IMR-90 (cell line): ENCODE measurements around the gene SAG. TPM values are rescaled to one million over a fixed set of nuclear protein-coding genes. Genes with fewer than 3 reads are reported as not detected.

Experiments
- ATAC-seq: fragments of 200-7000 bp; cut with Tn5 transposase; 2 replicates; pipeline ENCODE4 v1.9.1; 2020; ENCODE audit warnings: low read depth, mild to moderate bottlenecking, moderate library complexity
- BruUV-seq: library from RNA; stranded (reverse); fragments of 400-500 nt; replicated peaks from 2 replicates; lab custom pipeline; 2021; lab: Mats Ljungman, UMichigan
- CTCF ChIA-PET: fragments of 300-600 bp; formaldehyde crosslinking; extraction: SDS; loops from one replicate; lab custom pipeline; 2021; ENCODE audit warnings: antibody characterized with exemption; lab: Yijun Ruan, JAX
- POLR2A ChIA-PET: fragments of 300-600 bp; sonication (Branson Sonifier 250); formaldehyde crosslinking; loops from one replicate; lab custom pipeline; 2022; ENCODE audit warnings: antibody characterized with exemption; ENCODE audit not compliant: unreplicated experiment; lab: Charles Lee
- DNase-seq: peaks from one replicate; pipeline ENCODE4 v3.0.0; 2013
- H2AFZ ChIP-seq: replicated peaks from 2 replicates; pipeline ENCODE3; 2013; ENCODE audit warnings: low read length, mild to moderate bottlenecking; ENCODE audit not compliant: poor library complexity
- H2AK5ac ChIP-seq: 2 replicates; pipeline ENCODE4 v1.6.1; 2013; ENCODE audit warnings: low read depth, low read length, inconsistent platforms
- H2AK9ac ChIP-seq: replicated peaks from 2 replicates; pipeline ENCODE3; 2013; ENCODE audit warnings: mild to moderate bottlenecking, low read depth, low read length, moderate library complexity; ENCODE audit not compliant: poor library complexity
- H2BK120ac ChIP-seq: 2 replicates; pipeline ENCODE4 v1.6.1; 2013; ENCODE audit warnings: low read depth, low read length, inconsistent platforms
- H2BK15ac ChIP-seq: 3 replicates; pipeline ENCODE4 v1.6.1; 2013; ENCODE audit warnings: low read depth, low read length, inconsistent platforms
- H2BK20ac ChIP-seq: 2 replicates; pipeline ENCODE4 v1.6.1; 2013; ENCODE audit warnings: low read depth, mild to moderate bottlenecking, inconsistent platforms, low read length, moderate library complexity
- H2BK5ac ChIP-seq: 2 replicates; pipeline ENCODE4 v1.6.1; 2013; ENCODE audit warnings: mild to moderate bottlenecking, low read depth, low read length, inconsistent platforms; ENCODE audit not compliant: poor library complexity, severe bottlenecking
- H3K14ac ChIP-seq: replicated peaks from 2 replicates; pipeline ENCODE4 v1.6.1; 2013; ENCODE audit warnings: low read depth, low read length, inconsistent platforms
- H3K18ac ChIP-seq: 2 replicates; pipeline ENCODE4 v1.6.1; 2013; ENCODE audit warnings: low read depth, low read length, control low read depth
- H3K23ac ChIP-seq: 2 replicates; pipeline ENCODE4 v1.6.1; 2013; ENCODE audit warnings: low read depth, low read length, inconsistent platforms
- H3K27ac ChIP-seq: 2 replicates; pipeline ENCODE4 v1.5.1; 2013; ENCODE audit warnings: mild to moderate bottlenecking, control low read depth, low read length; ENCODE audit not compliant: insufficient read depth
- H3K27me3 ChIP-seq: 2 replicates; pipeline ENCODE4 v1.6.1; 2013; ENCODE audit warnings: low read length; ENCODE audit not compliant: control insufficient read depth, insufficient read depth
- H3K36me3 ChIP-seq: 2 replicates; pipeline ENCODE4 v1.6.1; 2013; ENCODE audit warnings: low read length, mixed read lengths; ENCODE audit not compliant: control insufficient read depth, insufficient read depth
- H3K4ac ChIP-seq: 2 replicates; pipeline ENCODE4 v1.6.1; 2013; ENCODE audit warnings: low read depth, low read length, inconsistent platforms
- H3K4me1 ChIP-seq: 2 replicates; pipeline ENCODE4 v1.6.1; 2013; ENCODE audit warnings: low read length, mixed read lengths; ENCODE audit not compliant: control insufficient read depth, insufficient read depth
- H3K4me2 ChIP-seq: 2 replicates; pipeline ENCODE4 v1.6.1; 2013; ENCODE audit warnings: low read depth, mild to moderate bottlenecking, control low read depth, low read length, moderate library complexity
- H3K4me3 ChIP-seq: 2 replicates; pipeline ENCODE4 v1.5.1; 2013; ENCODE audit warnings: low read depth, mild to moderate bottlenecking, control low read depth, low read length, moderate library complexity; ENCODE audit not compliant: insufficient read depth
- H3K56ac ChIP-seq: 2 replicates; pipeline ENCODE4 v1.6.1; 2013; ENCODE audit warnings: low read length, inconsistent platforms; ENCODE audit not compliant: insufficient read depth; ENCODE audit errors: extremely low read depth
- H3K79me1 ChIP-seq, 2 experiments: 2 replicates each; pipeline ENCODE4 v1.6.1; 2013; ENCODE audit warnings: low read length in 2 of 2, inconsistent platforms in 1 of 2, low read depth in 1 of 2
- H3K9ac ChIP-seq: 2 replicates; pipeline ENCODE4 v1.6.1; 2013; ENCODE audit warnings: low read depth, low read length, control low read depth
- H3K9me1 ChIP-seq: 2 replicates; pipeline ENCODE4 v1.6.1; 2013; ENCODE audit warnings: low read length, inconsistent platforms; ENCODE audit not compliant: insufficient read depth
- H3K9me3 ChIP-seq: 2 replicates; pipeline ENCODE4 v1.6.1; 2013; ENCODE audit warnings: low read length; ENCODE audit not compliant: control insufficient read depth, insufficient read depth
- H4K20me1 ChIP-seq: 2 replicates; pipeline ENCODE4 v1.6.1; 2013; ENCODE audit warnings: low read length, inconsistent platforms; ENCODE audit not compliant: insufficient read depth
- H4K5ac ChIP-seq: 2 replicates; pipeline ENCODE4 v1.6.1; 2013; ENCODE audit warnings: mild to moderate bottlenecking, low read depth, low read length, control low read depth
- H4K8ac ChIP-seq, 2 experiments: 2 replicates each; pipeline ENCODE4 v1.6.1; 2013; ENCODE audit warnings: low read depth in 2 of 2, low read length in 2 of 2, control low read depth in 1 of 2, inconsistent platforms in 1 of 2
- H4K91ac ChIP-seq: 2 replicates; pipeline ENCODE4 v1.6.1; 2013; ENCODE audit warnings: low read depth, low read length, inconsistent platforms; ENCODE audit not compliant: insufficient read depth
- CEBPB ChIP-seq: IDR thresholded peaks from 2 replicates; pipeline ENCODE4 v1.6.1; 2012; ENCODE audit warnings: low read depth, low read length, improper control_type of control experiment
- MAZ ChIP-seq: IDR thresholded peaks from 2 replicates; pipeline ENCODE4 v1.6.1; 2012; ENCODE audit warnings: low read depth, mild to moderate bottlenecking, low read length, improper control_type of control experiment, moderate library complexity, borderline replicate concordance
- RFX5 ChIP-seq: IDR thresholded peaks from 2 replicates; pipeline ENCODE4 v1.8.0; 2012; ENCODE audit warnings: low read depth, mild to moderate bottlenecking, low read length, moderate library complexity
- SMC3 ChIP-seq: fragments of 150-350 bp; IDR thresholded peaks from 2 replicates; pipeline ENCODE4 v1.6.1; 2016; ENCODE audit warnings: low read depth, mild to moderate bottlenecking, antibody characterized with exemption, low read length, moderate library complexity
- WGBS, 2 experiments: methylation state at CpG; one replicate each; pipeline versions ENCODE4 v1.1.5 to v1.1.7; 2013; ENCODE audit warnings: missing lambda C conversion rate in 2 of 2; ENCODE audit not compliant: insufficient read length in 1 of 2; ENCODE audit errors: extremely low coverage in 2 of 2; 5-methylcytosine and 5-hydroxymethylcytosine counted together
- dilution Hi-C: fragments of 300-500 bp; cut with HindIII; formaldehyde crosslinking; loops from one replicate; pipeline ENCODE4 v1.14.3; 2018; ENCODE audit warnings: low sequenced_read_pairs; ENCODE audit not compliant: unreplicated experiment
- in situ Hi-C: fragments of 300-500 bp; cut with MboI; formaldehyde crosslinking; loops from 3 replicates; pipeline ENCODE4 v1.14.3; 2019; ENCODE audit warnings: low sequenced_read_pairs, inconsistent platforms, mixed read lengths
- intact Hi-C: fragments of 100-400 bp; cut with micrococcal nuclease; formaldehyde crosslinking; loops from 2 replicates; pipeline ENCODE4 v1.10.0; 2022
- polyA plus RNA-seq, 3 experiments: library from polyadenylated mRNA; depleted of rRNA; stranded (reverse); fragments of >200 nt; gene quantifications; 2 replicates each; pipeline ENCODE4 v1.2.3, GENCODE V29; 2012; ENCODE audit warnings: low replicate concordance in 1 of 3
- total RNA-seq: library from RNA; depleted of rRNA; stranded (reverse); fragments of >200 nt; gene quantifications from 2 replicates; pipeline ENCODE4 v1.2.3, GENCODE V29; 2012

Gene SAG
- total and polyA plus RNA-seq, 2 of the 4 experiments (the other 2 are of a cell fraction) = not detected

GRCh38 chr2:233319256-233319655 is 11.6 kb downstream of the SAG start:
- Histone ChIP-seq H3K9me3 (no peaks in the 10 kb centered on the region), H3K36me3 (no peaks in the 10 kb centered on the region), H3K27me3 (peaks cover 24% of the 10 kb centered on the region), H3K56ac (no peak overlapping the region), H2BK15ac (no peak overlapping the region), H2BK5ac (no peak overlapping the region), H2BK120ac (no peak overlapping the region), H3K9me1 (no peaks in the 10 kb centered on the region), H4K5ac (no peak overlapping the region), H3K23ac (no peak overlapping the region), H2AK5ac (no peak overlapping the region), H3K4me2 (no peak overlapping the region), H2AFZ (no peak overlapping the region), H2AK9ac (no peak overlapping the region), H3K4me1 (no peaks in the 10 kb centered on the region), H3K9ac (no peak overlapping the region), H3K4ac (no peak overlapping the region), H3K18ac (no peak overlapping the region), H4K20me1 (no peaks in the 10 kb centered on the region), H3K27ac (no peak overlapping the region), H3K79me1 (no peaks in the 10 kb centered on the region), H4K91ac (no peak overlapping the region), H3K4me3 (no peak overlapping the region), H3K14ac (no peak overlapping the region), H4K8ac (no peak overlapping the region), H2BK20ac (no peak overlapping the region)
- no peak for DNase-seq
- ChIA-PET CTCF (no interaction called here), POLR2A (no interaction called here)
- in situ Hi-C loops (no loop called here), intact Hi-C loops (no loop called here), dilution Hi-C loops (no loop called here)
- no TSS peak for BruUV-seq
- no peak for ATAC-seq
- WGBS, 2 experiments = no CpG with 5 or more reads among the region's 5 CpGs
- TF ChIP-seq RFX5 = no peak
- no peak for TF ChIP-seq SMC3
- TF ChIP-seq CEBPB = no peak
- no peak for TF ChIP-seq MAZ
